LNCaP clone FGC (cell line): ENCODE data around the gene EIF2B5.

ENCODE experiments used
- DNase-seq: peaks from one replicate; pipeline ENCODE4 v3.0.0-alpha.2; 2011; ENCODE audit warnings: low read depth
- H3K4me3 ChIP-seq: 2 replicates; pipeline ENCODE4 v1.5.1; 2011; ENCODE audit warnings: mild to moderate bottlenecking, low read depth, low read length, control low read depth
- CTCF ChIP-seq: IDR thresholded peaks from 2 replicates; pipeline ENCODE4 v1.5.1; 2012; ENCODE audit warnings: mild to moderate bottlenecking; ENCODE audit not compliant: control insufficient read depth, insufficient read depth; ENCODE audit errors: extremely low read depth

The EIF2B5 gene

DNA sequence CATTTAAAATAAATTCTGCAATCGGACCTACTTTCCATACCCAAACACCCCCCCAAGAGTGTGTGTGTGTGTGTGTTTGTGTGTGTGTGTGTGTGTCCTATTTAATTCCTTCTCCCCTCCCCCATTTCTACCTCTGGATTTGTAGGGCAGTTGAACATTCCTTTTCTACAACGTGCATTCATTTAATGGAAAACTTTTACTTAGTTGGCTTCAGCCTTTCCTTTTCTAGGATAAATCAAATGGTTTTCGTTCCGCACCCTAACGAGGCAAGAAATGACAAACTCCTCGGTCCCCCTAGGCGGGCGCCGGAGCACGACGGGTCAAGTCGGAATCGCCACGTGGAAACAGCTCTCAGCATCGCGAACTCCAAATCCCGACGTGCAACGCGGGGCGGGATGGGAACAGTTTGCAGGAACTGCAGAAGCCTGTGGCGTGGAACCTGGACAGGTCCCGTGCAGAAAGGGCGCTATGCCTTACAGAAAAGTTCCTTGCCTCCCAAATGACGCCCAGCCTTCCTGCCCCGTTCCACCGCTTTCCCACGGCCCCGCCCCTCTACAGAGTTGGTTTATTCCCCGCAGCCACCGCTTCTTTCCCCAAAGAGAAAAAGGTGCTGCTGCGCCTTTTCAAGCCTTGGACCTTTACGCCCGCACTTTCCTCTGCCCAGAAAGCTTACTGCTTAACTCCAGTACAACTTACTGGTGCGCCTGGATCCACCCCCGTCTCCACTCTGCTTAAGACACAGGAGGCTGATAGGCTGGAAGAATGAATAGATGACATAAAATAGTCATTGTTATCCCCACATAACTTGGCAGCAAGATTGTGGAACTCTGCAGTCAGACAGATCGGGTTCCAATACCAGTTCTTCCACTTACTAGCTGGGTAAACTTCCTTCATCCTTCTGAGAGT is 1.1 kb upstream of the EIF2B5 start:
- no peak for TF ChIP-seq CTCF
- peak overlapping the region; percentile 82 for H3K4me3 ChIP-seq
- peak; percentile 99 for DNase-seq

- DNase-seq: no peak
- TF ChIP-seq CTCF: no peak
- peak overlapping the region; percentile 82 for H3K4me3 ChIP-seq
Observed at GRCh38 chr3:184134746-184135148, 411 bp upstream of the EIF2B5 start.

- peak overlapping the region; percentile 82 for H3K4me3 ChIP-seq
- no peak for TF ChIP-seq CTCF
- DNase-seq: no peak
Observed at GRCh38 chr3:184135911-184136260, 728 bp downstream of the EIF2B5 start.

DNA sequence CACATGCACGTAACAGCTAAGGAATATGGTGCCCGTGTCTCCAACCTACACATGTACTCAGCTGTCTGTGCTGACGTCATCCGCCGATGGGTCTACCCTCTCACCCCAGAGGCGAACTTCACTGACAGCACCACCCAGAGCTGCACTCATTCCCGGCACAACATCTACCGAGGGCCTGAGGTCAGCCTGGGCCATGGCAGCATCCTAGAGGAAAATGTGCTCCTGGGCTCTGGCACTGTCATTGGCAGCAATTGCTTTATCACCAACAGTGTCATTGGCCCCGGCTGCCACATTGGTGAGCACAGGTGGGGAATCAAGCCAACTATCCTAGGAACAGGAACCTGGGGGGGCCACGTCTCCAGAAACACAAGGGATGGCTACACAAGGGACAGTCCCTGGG is 5.3 kb downstream of the EIF2B5 start:
- TF ChIP-seq CTCF: no peak
- H3K4me3 ChIP-seq: no peak overlapping the region
- no peak for DNase-seq

DNA sequence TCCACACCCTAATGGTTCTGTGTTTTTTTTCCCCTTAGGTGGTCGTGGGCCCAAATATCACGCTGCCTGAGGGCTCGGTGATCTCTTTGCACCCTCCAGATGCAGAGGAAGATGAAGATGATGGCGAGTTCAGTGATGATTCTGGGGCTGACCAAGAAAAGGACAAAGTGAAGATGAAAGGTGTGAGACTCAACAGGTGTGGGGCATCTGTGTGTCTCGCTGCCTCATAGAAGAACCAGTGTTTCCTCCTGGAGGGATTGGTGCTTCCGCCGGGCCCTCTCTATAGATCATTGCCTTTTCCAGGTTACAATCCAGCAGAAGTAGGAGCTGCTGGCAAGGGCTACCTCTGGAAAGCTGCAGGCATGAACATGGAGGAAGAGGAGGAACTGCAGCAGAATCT is 7.0 kb downstream of the EIF2B5 start:
- no peak overlapping the region for H3K4me3 ChIP-seq
- no peak for DNase-seq
- no peak for TF ChIP-seq CTCF

DNA sequence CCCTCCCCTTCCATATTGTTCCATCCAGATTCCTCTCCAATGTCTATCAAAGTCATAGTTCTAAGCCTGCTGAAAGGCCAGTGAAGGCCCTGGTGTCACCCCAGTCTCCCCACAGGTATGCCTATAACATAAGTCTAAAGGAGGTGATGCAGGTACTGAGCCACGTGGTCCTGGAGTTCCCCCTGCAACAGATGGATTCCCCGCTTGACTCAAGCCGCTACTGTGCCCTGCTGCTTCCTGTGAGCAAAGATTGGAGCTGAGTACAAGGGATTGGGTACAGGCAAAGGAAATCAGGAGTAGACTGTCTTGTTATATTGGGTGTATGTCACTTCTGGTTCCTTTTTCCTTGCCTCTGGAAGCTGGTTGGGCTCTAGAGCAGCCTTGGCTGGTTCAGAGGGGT is 8.2 kb downstream of the EIF2B5 start:
- no peak for DNase-seq
- H3K4me3 ChIP-seq: no peak overlapping the region
- TF ChIP-seq CTCF: no peak

GRCh38 chr3:184144505-184144904 is 9.3 kb downstream of the EIF2B5 start:
- no peak for TF ChIP-seq CTCF
- peak overlapping the region; percentile 16; the same call in 1 of the 2 replicates for H3K4me3 ChIP-seq
- DNase-seq: peak; percentile 83
